Suprapubic skin (tissue), 4 donors: ENCODE results near the gene NAXD. TPM values are rescaled to one million over a fixed set of nuclear protein-coding genes. Genes with fewer than 3 reads are reported as not detected.
"Not testable (repeated sequence)": the region's sequence is repeated elsewhere in the genome, so short reads cannot be mapped to it uniquely, and the experiment has no call there.

Experiments
- DNase-seq, 2 donors: peaks; one replicate each; pipeline ENCODE4 v3.0.0-alpha.2; 2019; ENCODE audit warnings: low spot score in 2 of 2
- H3K27ac ChIP-seq: fragments of 200-600 bp; sonication (generic); one replicate; pipeline ENCODE4 v1.5.1; 2019
- H3K27me3 ChIP-seq: fragments of 200-600 bp; sonication (generic); one replicate; pipeline ENCODE4 v1.5.1; 2019
- H3K36me3 ChIP-seq: fragments of 200-600 bp; sonication (generic); one replicate; pipeline ENCODE4 v1.5.1; 2019
- H3K4me1 ChIP-seq: fragments of 200-600 bp; sonication (generic); one replicate; pipeline ENCODE4 v1.5.1; 2019
- H3K4me3 ChIP-seq: fragments of 200-600 bp; sonication (generic); one replicate; pipeline ENCODE4 v1.5.1; 2019; ENCODE audit warnings: mild to moderate bottlenecking
- H3K9me3 ChIP-seq: fragments of 200-600 bp; sonication (generic); one replicate; pipeline ENCODE4 v1.5.1; 2019
- CTCF ChIP-seq, 2 donors: fragments of 200-600 bp in 1 of 2; fragments of 450-650 bp in 1 of 2; sonication (generic) in 1 of 2; IDR thresholded peaks; one replicate each; pipeline ENCODE4 v1.5.1; 2016 to 2019; ENCODE audit warnings: antibody characterized with exemption in 2 of 2, mild to moderate bottlenecking in 1 of 2, moderate library complexity in 1 of 2
- EP300 ChIP-seq: sonication (generic); formaldehyde crosslinking; IDR thresholded peaks from one replicate; pipeline ENCODE4 v1.6.1; 2017; ENCODE audit warnings: antibody characterized with exemption
- POLR2A ChIP-seq, 2 donors: fragments of 450-650 bp; IDR thresholded peaks; one replicate each; pipeline ENCODE4 v1.6.1; 2017; ENCODE audit warnings: antibody characterized with exemption in 2 of 2, mild to moderate bottlenecking in 2 of 2, moderate library complexity in 2 of 2
- POLR2AphosphoS5 ChIP-seq, 3 donors: sonication (generic); formaldehyde crosslinking; IDR thresholded peaks; one replicate each; pipeline ENCODE4 v1.6.1; 2017; ENCODE audit warnings: antibody characterized with exemption in 3 of 3
- WGBS: methylation state at CpG from one replicate; pipeline ENCODE4 v1.1.5; 2018; 5-methylcytosine and 5-hydroxymethylcytosine counted together
- total RNA-seq, 4 donors: library from RNA; depleted of rRNA; stranded (reverse); fragments of >200 nt; gene quantifications; one replicate each; pipeline ENCODE4 v1.1.0, GENCODE V29; 2016

NAXD gene
- total RNA-seq, 4 donors from 2014 or later, result 26.4 to 38.3 (median 32.4) TPM

GRCh38 chr13:110652764-110653163, 37.4 kb downstream of the NAXD start:
- H3K27me3 ChIP-seq, result no peaks in the 10 kb centered on the region
- no peaks in the 10 kb centered on the region for H3K9me3 ChIP-seq
- H3K27ac ChIP-seq, result no peak overlapping the region
- TF ChIP-seq POLR2AphosphoS5 (IDR thresholded peaks at IDR 0.05), result no peak
- no peak for TF ChIP-seq EP300
- TF ChIP-seq CTCF (IDR thresholded peaks at IDR 0.05), result no peak
- TF ChIP-seq POLR2A (IDR thresholded peaks at IDR 0.05), result no peak
- 89% methylated on average over 10 of the region's 10 CpGs for WGBS
- no peak overlapping the region for H3K4me3 ChIP-seq
- H3K4me1 ChIP-seq, result no peaks in the 10 kb centered on the region
- DNase-seq, result no peak
- H3K36me3 ChIP-seq, result peaks cover 63% of the 10 kb centered on the region

GRCh38 chr13:110653271-110653670, 37.9 kb downstream of the NAXD start:
- no peak overlapping the region for H3K27ac ChIP-seq
- DNase-seq, result no peak
- H3K4me3 ChIP-seq, result no peak overlapping the region
- no peak for TF ChIP-seq EP300
- no peak for TF ChIP-seq CTCF (IDR thresholded peaks at IDR 0.05)
- TF ChIP-seq POLR2AphosphoS5 (IDR thresholded peaks at IDR 0.05), result no peak
- no peak for TF ChIP-seq POLR2A (IDR thresholded peaks at IDR 0.05)
- H3K9me3 ChIP-seq, result no peaks in the 10 kb centered on the region
- H3K27me3 ChIP-seq, result no peaks in the 10 kb centered on the region
- peaks cover 63% of the 10 kb centered on the region for H3K36me3 ChIP-seq
- H3K4me1 ChIP-seq, result no peaks in the 10 kb centered on the region
- 91% methylated on average over 14 of the region's 14 CpGs for WGBS

GRCh38 chr13:110653851-110654250, 38.5 kb downstream of the NAXD start:
- Histone ChIP-seq H3K36me3 (peaks cover 61% of the 10 kb centered on the region), H3K27ac (no peak overlapping the region), H3K27me3 (no peaks in the 10 kb centered on the region), H3K4me1 (no peaks in the 10 kb centered on the region), H3K4me3 (no peak overlapping the region), H3K9me3 (no peaks in the 10 kb centered on the region)
- TF ChIP-seq POLR2AphosphoS5 (IDR thresholded peaks at IDR 0.05) (no peak), POLR2A (IDR thresholded peaks at IDR 0.05) (no peak), CTCF (IDR thresholded peaks at IDR 0.05) (no peak), EP300 (no peak)
- 97% methylated on average over 8 of the region's 14 CpGs for WGBS
- no peak for DNase-seq

- H3K27ac ChIP-seq, result no peak overlapping the region
- H3K27me3 ChIP-seq, result no peaks in the 10 kb centered on the region
- no peaks in the 10 kb centered on the region for H3K4me1 ChIP-seq
- over 99% methylated on average over 7 of the region's 7 CpGs for WGBS
- no peaks in the 10 kb centered on the region for H3K9me3 ChIP-seq
- no peak overlapping the region for H3K4me3 ChIP-seq
- TF ChIP-seq EP300 (no peak), CTCF (IDR thresholded peaks at IDR 0.05) (no peak), POLR2AphosphoS5 (IDR thresholded peaks at IDR 0.05) (no peak), POLR2A (IDR thresholded peaks at IDR 0.05) (no peak)
- no peak for DNase-seq
- peaks cover 57% of the 10 kb centered on the region for H3K36me3 ChIP-seq
Measured at GRCh38 chr13:110657196-110657595, 41.9 kb downstream of the NAXD start.

GRCh38 chr13:110658218-110658911, 43.0 kb downstream of the NAXD start:
- H3K36me3 ChIP-seq, result peaks cover 59% of the 10 kb centered on the region
- DNase-seq, H3K4me3 ChIP-seq, H3K27me3 ChIP-seq, H3K27ac ChIP-seq, H3K9me3 ChIP-seq, H3K4me1 ChIP-seq: not testable (repeated sequence)
- 85% methylated on average over 6 of the region's 6 CpGs for WGBS

- H3K27me3 ChIP-seq, result no peaks in the 10 kb centered on the region
- H3K9me3 ChIP-seq, result no peaks in the 10 kb centered on the region
- H3K4me3 ChIP-seq, result no peak overlapping the region
- H3K27ac ChIP-seq, result no peak overlapping the region
- TF ChIP-seq POLR2AphosphoS5 (IDR thresholded peaks at IDR 0.05) (no peak), CTCF (IDR thresholded peaks at IDR 0.05) (no peak), POLR2A (IDR thresholded peaks at IDR 0.05) (no peak), EP300 (no peak)
- peaks cover 69% of the 10 kb centered on the region for H3K36me3 ChIP-seq
- WGBS, result 96% methylated on average over 3 of the region's 3 CpGs
- H3K4me1 ChIP-seq, result no peaks in the 10 kb centered on the region
- DNase-seq, result no peak
Measured at GRCh38 chr13:110661256-110661655, 45.9 kb downstream of the NAXD start.
